Gastrocnemius medialis (tissue), 4 donors: Measurements from ENCODE around the gene BBS9. TPM values are rescaled to one million over a fixed set of nuclear protein-coding genes. Genes with fewer than 3 reads are reported as not detected.

Source experiments
- ATAC-seq, 2 donors: fragments of 150-250 bp; one replicate each; pipeline ENCODE4 v1.9.1; 2016
- DNase-seq, 2 donors: peaks; one replicate each; pipeline ENCODE4 v3.0.0-alpha.2; 2019
- H3K27ac ChIP-seq, 4 donors: fragments of 200-600 bp; sonication (generic); 1 replicate in 1 of 4; 2 replicates in 3 of 4; pipeline ENCODE4 v1.5.1; 2016 to 2018; ENCODE audit warnings: mild to moderate bottlenecking in 2 of 4, moderate library complexity in 1 of 4
- H3K27me3 ChIP-seq, 3 donors: fragments of 200-600 bp; sonication (generic) in 2 of 3; 1 replicate in 1 of 3; 2 replicates in 2 of 3; pipeline versions ENCODE4 v1.5.1 to v1.6.0; 2016 to 2019; ENCODE audit warnings: mild to moderate bottlenecking in 1 of 3, moderate library complexity in 1 of 3
- H3K36me3 ChIP-seq, 2 donors: fragments of 200-600 bp; sonication (generic) in 1 of 2; one replicate each; pipeline ENCODE4 v1.5.1; 2017 to 2018
- H3K4me1 ChIP-seq, 2 donors: fragments of 200-600 bp; sonication (generic) in 1 of 2; one replicate each; pipeline ENCODE4 v1.5.1; 2016 to 2017; ENCODE audit warnings: mild to moderate bottlenecking in 2 of 2
- H3K4me3 ChIP-seq, 4 donors: fragments of 200-600 bp; sonication (generic) in 3 of 4; 1 replicate in 1 of 4; 2 replicates in 3 of 4; pipeline ENCODE4 v1.5.1; 2016 to 2019; ENCODE audit warnings: mild to moderate bottlenecking in 2 of 4
- H3K9me3 ChIP-seq, 3 donors: fragments of 200-600 bp; sonication (generic) in 2 of 3; 1 replicate in 1 of 3; 2 replicates in 2 of 3; pipeline ENCODE4 v1.5.1; 2016 to 2019
- POLR2A ChIP-seq, 2 donors: fragments of 450-650 bp; IDR thresholded peaks; one replicate each; pipeline ENCODE4 v1.6.1; 2017; ENCODE audit warnings: antibody characterized with exemption in 2 of 2, mild to moderate bottlenecking in 2 of 2, moderate library complexity in 2 of 2
- in situ Hi-C, 4 donors: fragments of 200-750 bp; cut with MboI; loops; one replicate each; pipeline versions ENCODE4 v1.15.0 to v1.8.0; 2017; ENCODE audit warnings: low sequenced_read_pairs in 4 of 4
- intact Hi-C: fragments of 100-400 bp; cut with DNase I; formaldehyde crosslinking; loops from one replicate; pipeline ENCODE4 v1.15.1; 2023; ENCODE audit warnings: low total_unique reads
- total RNA-seq, 4 donors: library from RNA; depleted of rRNA; stranded (reverse); fragments of >200 nt; gene quantifications; one replicate each; pipeline versions ENCODE4 v1.1.0 to v1.2.3, GENCODE V29; 2016
- TF ChIP-seq, protein P1 (sequence below), 5 experiments: fragments of 450-650 bp in 3 of 5; fragments of 200-600 bp in 2 of 5; sonication (generic) in 2 of 5; IDR thresholded peaks in 4 of 5; conservative IDR thresholded peaks in 1 of 5; 1 replicate in 4 of 5; 2 replicates in 1 of 5; pipeline ENCODE4 v1.5.1; 2016 to 2019; ENCODE audit warnings: antibody characterized with exemption in 5 of 5, mild to moderate bottlenecking in 3 of 5, moderate library complexity in 3 of 5

The BBS9 gene
- total RNA-seq, 4 donors from 2014 or later = 3.5 to 6.5 (median 5.4) TPM

DNA sequence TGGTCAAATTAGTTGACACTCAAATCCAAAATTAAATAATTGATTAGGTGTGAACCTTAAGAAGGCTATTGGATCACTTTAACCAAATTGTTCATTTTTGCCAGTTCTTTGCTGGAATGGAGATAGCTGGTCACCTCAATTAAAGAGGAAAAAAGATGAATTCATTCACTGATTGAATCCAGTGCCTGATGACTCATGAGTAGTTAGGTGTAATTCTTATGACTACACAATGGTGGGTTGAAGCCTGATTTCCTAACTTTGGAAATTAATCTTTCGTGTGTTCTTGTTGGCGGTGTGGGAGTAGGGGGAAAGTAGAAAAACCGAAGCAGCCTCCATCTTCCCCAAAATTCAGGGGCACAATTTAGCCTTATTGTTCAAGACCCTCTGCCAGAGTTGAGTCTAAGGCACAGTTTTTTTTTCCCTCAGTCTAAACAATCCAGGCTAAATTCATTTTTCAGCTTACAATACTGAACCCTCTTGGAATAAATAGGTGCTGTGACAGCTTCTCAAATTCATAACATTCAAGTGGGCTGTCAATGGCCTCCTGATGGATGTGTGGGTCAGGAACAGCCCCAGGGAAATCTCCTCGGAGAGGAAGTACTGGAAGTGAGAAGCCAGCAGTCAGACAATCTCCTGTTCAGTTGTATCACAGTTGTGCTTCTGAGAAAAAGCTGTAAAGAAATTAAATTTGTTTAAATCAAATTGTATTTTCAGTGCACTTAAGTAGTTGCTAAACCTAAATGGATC, 356.6 kb downstream of the BBS9 start:
- in situ Hi-C loops (no loop called here), intact Hi-C loops (no loop called here)
- Histone ChIP-seq H3K4me3 (no peak overlapping the region), H3K27ac (no peak overlapping the region), H3K36me3 (no peaks in the 10 kb centered on the region), H3K27me3 (no peaks in the 10 kb centered on the region), H3K9me3 (no peaks in the 10 kb centered on the region), H3K4me1 (peaks cover 6 to 12% of the 10 kb centered on the region in 2 donors)
- no peak for DNase-seq
- ATAC-seq = no peak
- no peak for TF ChIP-seq POLR2A (IDR thresholded peaks at IDR 0.05)
- TF ChIP-seq, protein P1, sequence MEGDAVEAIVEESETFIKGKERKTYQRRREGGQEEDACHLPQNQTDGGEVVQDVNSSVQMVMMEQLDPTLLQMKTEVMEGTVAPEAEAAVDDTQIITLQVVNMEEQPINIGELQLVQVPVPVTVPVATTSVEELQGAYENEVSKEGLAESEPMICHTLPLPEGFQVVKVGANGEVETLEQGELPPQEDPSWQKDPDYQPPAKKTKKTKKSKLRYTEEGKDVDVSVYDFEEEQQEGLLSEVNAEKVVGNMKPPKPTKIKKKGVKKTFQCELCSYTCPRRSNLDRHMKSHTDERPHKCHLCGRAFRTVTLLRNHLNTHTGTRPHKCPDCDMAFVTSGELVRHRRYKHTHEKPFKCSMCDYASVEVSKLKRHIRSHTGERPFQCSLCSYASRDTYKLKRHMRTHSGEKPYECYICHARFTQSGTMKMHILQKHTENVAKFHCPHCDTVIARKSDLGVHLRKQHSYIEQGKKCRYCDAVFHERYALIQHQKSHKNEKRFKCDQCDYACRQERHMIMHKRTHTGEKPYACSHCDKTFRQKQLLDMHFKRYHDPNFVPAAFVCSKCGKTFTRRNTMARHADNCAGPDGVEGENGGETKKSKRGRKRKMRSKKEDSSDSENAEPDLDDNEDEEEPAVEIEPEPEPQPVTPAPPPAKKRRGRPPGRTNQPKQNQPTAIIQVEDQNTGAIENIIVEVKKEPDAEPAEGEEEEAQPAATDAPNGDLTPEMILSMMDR (IDR thresholded peaks at IDR 0.05 in 4 of 5, conservative IDR thresholded peaks at IDR 0.05 in 1 of 5) = no peak

DNA sequence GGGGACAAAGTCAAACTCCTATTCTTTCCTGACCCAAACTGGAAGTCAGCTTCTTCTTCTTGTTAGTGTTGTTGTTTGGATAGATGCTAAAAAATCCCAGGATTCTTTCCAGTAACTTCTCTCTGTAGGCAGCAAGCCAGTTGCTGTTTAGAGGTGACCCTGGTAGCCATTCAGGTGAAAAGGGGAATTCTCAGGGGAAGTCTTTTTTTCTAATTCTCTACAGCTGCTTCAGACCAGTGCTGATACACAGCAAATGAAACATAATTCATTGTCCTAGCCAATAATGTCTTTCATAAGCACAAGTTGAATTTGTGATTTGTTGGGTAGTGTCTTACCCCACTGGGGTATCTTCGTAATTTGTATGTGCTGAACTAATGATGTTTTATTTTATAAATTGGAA, 357.3 kb downstream of the BBS9 start:
- Histone ChIP-seq H3K27ac (no peak overlapping the region), H3K27me3 (no peaks in the 10 kb centered on the region), H3K4me1 (peaks cover 6 to 12% of the 10 kb centered on the region in 2 donors), H3K9me3 (no peaks in the 10 kb centered on the region), H3K4me3 (no peak overlapping the region), H3K36me3 (no peaks in the 10 kb centered on the region)
- intact Hi-C loops (no loop called here), in situ Hi-C loops (no loop called here)
- no peak for DNase-seq
- TF ChIP-seq, protein P1 (IDR thresholded peaks at IDR 0.05 in 4 of 5, conservative IDR thresholded peaks at IDR 0.05 in 1 of 5) = no peak
- TF ChIP-seq POLR2A (IDR thresholded peaks at IDR 0.05) = no peak
- no peak for ATAC-seq

DNA sequence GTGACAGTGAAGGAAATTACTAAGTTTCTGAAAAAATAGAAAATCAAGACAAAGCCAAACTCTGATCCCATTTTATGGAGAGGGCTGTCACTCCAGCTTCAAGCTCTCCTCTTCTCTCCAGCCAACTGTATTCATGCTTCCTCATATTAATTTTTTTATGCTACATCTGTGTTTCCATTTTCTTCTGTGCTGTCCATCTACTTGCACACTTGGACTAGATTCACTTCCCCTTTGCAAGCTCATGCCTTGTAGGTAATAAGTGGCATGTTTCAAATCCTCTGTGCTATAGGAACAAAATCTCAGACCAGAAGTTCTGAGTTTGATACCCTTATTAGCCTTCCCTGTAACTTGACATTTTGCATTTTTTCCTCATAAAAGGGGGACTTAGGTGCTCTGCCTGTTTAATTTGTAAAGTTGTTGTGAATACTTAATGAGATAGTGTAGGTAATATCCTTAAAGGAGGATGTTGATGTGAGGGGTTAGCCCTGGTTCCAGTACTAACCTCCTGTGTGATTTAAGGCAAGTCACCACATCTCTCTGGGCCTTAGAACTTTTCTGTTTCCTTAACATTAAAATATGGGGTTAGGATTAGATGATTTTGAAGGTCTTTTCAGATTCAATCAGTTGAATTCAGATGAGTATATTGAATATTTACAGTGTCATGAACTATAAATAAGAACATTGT, 358.8 kb downstream of the BBS9 start:
- Histone ChIP-seq H3K4me1 (peaks cover 6 to 12% of the 10 kb centered on the region in 2 donors), H3K9me3 (no peaks in the 10 kb centered on the region), H3K4me3 (no peak overlapping the region), H3K27ac (no peak overlapping the region), H3K36me3 (no peaks in the 10 kb centered on the region), H3K27me3 (no peaks in the 10 kb centered on the region)
- no peak for ATAC-seq
- in situ Hi-C loops = no loop called here
- intact Hi-C loops = no loop called here
- no peak for TF ChIP-seq POLR2A (IDR thresholded peaks at IDR 0.05)
- TF ChIP-seq, protein P1 (IDR thresholded peaks at IDR 0.05 in 4 of 5, conservative IDR thresholded peaks at IDR 0.05 in 1 of 5) = no peak
- DNase-seq = no peak

DNA sequence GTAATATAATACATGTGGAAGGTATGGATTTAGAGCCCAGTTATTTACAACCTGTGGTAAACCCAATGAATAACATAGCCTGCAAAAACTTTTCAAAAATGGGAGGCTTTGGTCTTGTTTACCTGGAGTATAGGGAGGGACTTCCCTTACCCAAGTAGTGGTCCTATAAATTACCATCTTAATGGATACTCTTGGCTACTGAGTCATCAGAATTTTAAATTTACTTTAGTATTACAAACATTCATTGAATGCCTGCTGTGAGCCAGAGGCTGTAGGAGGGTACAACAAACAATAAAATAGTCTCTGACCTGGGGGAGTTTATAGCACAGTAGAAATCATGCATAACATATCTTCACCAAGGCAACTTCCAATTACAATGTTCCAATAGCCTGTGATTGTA, 365.1 kb downstream of the BBS9 start:
- intact Hi-C loops = no loop called here
- no peaks in the 10 kb centered on the region for H3K27me3 ChIP-seq
- H3K36me3 ChIP-seq = no peaks in the 10 kb centered on the region
- H3K27ac ChIP-seq = no peak overlapping the region
- ATAC-seq (no peak), DNase-seq (no peak)
- peaks cover 35 to 40% of the 10 kb centered on the region in 2 donors for H3K4me1 ChIP-seq
- no peak overlapping the region for H3K4me3 ChIP-seq
- in situ Hi-C loops = no loop called here
- no peak for TF ChIP-seq POLR2A (IDR thresholded peaks at IDR 0.05)
- TF ChIP-seq, protein P1 (IDR thresholded peaks at IDR 0.05 in 4 of 5, conservative IDR thresholded peaks at IDR 0.05 in 1 of 5) = no peak
- H3K9me3 ChIP-seq = no peaks in the 10 kb centered on the region
